GM20000 (cell line): Measurements from ENCODE around the gene PIGK.

ENCODE experiments used
- DNase-seq: peaks from one replicate; pipeline ENCODE4 v3.0.0; 2012; ENCODE audit warnings: low spot score
- CTCF ChIP-seq: IDR thresholded peaks from 2 replicates; pipeline ENCODE4 v1.5.1; 2012; ENCODE audit warnings: mild to moderate bottlenecking, control low read depth; ENCODE audit errors: extremely low read depth, missing control alignments

The PIGK gene

DNA sequence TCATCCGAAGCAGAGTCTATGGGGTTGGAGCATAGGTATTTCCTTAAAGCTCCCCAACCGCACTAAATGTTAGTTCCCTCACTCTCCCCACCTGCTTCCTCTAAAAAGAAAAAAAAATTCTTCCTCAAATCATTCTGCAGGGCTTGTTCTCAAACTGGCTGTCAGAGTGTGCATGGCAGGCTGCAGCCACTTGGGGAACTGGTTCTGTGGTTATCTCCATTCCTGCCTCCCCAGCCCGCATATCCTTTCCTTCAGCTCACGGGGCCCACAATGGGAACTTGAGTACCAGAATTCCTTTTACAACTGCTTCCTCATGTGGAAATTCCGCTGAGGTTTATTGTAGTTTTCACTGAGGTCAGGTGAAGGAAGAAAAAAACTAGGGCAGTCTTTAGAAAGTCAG is 159.2 kb downstream of the PIGK start:
- no peak for TF ChIP-seq CTCF
- no peak for DNase-seq

GRCh38 chr1:77057994-77058585 is 161.1 kb downstream of the PIGK start:
- DNase-seq: no peak

DNA sequence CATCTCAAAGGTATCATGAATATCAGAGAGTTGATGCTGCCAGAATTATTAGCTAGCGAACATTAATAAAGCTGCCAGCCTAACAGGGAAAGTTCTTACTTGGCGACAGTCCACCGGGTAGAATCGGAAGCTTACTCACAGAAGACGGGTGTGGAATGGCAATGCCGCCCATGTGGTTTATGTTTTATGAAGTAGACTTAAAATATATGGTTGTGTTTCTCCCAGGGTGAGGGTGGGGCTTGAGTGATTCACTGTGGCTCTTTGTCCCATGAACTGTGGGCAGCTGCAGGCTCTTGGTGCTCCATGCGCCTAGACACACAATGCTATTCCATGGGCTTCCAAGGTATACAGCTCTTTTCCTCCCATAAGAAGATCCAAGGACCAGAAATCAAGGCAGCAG is 162.7 kb downstream of the PIGK start:
- TF ChIP-seq CTCF: no peak
- no peak for DNase-seq

More at GRCh38 chr1:77057994-77058585, 161.1 kb downstream of the PIGK start:
- no peak for TF ChIP-seq CTCF

- no peak for TF ChIP-seq CTCF
Observed at GRCh38 chr1:77051425-77051824, 167.8 kb downstream of the PIGK start.

GRCh38 chr1:77048615-77049005 is 170.6 kb downstream of the PIGK start:
- no peak for DNase-seq
- no peak for TF ChIP-seq CTCF

More at GRCh38 chr1:77051425-77051824, 167.8 kb downstream of the PIGK start:
- DNase-seq: no peak

DNA sequence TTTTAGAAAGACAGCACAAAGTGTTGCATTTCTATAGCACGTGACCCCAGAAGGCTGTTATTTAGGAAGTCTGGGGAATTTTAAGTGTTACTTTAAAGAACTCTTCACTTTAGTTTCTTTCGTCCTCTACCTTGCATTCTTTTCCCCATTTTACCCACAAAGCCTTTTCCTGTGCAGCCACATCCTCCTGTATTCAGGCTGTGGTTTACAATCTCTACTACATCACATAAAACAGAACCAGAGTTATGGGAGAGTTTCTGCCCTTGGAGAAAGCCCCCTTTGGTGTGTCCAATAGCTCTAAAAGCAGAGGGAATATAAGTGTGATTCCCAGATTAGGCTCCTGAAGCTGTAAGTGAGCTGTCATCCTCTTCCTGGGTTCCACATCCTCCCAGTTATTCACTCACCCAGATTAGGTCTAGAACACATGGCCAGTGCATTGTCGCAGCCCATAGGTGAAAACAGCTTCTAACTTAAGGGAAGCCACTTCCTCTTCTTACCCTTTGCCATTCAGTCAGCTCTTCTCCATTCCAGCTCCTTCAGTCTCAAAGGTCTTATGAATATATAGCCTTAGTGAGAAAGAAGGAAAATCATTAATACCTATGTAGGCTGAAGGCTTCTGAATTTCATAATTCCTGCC is 171.1 kb downstream of the PIGK start:
- no peak for DNase-seq

More for the DNA sequence above, 171.1 kb downstream of the PIGK start:
- no peak for TF ChIP-seq CTCF
